CD4-positive, alpha-beta memory T cell (primary cell): ENCODE measurements around the gene DHDH. TPM values are rescaled to one million over a fixed set of nuclear protein-coding genes. Genes with fewer than 3 reads are reported as not detected.
A peak's percentile ranks its signal among the peaks of the same experiment; 100 is the strongest.
"Not testable (repeated sequence)": the region's sequence is repeated elsewhere in the genome, so short reads cannot be mapped to it uniquely, and the experiment has no call there.

Experiments
- CTCF ChIA-PET: fragments of 350-600 bp; sonication (Branson Sonifier 250); formaldehyde crosslinking; loops from one replicate; lab custom pipeline; 2021; ENCODE audit warnings: inconsistent platforms; ENCODE audit not compliant: partially characterized antibody; lab: Charles Lee
- POLR2A ChIA-PET: fragments of 350-600 bp; sonication (Branson Sonifier 250); formaldehyde crosslinking; loops from one replicate; lab custom pipeline; 2021; ENCODE audit not compliant: partially characterized antibody; lab: Charles Lee
- DNase-seq, 5 donors: peaks; one replicate each; pipeline versions ENCODE4 v3.0.0 to v3.0.0-alpha.2; 2020 to 2022; ENCODE audit warnings: mixed read lengths in 1 of 5
- H3K27ac ChIP-seq: one replicate; pipeline ENCODE4 v1.7.0; 2013; ENCODE audit warnings: low read depth, low read length
- H3K27me3 ChIP-seq: 2 replicates; pipeline ENCODE4 v1.7.0; 2013; ENCODE audit warnings: mild to moderate bottlenecking, low read length, moderate library complexity; ENCODE audit not compliant: insufficient read depth
- H3K36me3 ChIP-seq: 2 replicates; pipeline ENCODE4 v1.7.0; 2013; ENCODE audit warnings: mild to moderate bottlenecking, low read length, moderate library complexity; ENCODE audit not compliant: insufficient read depth
- H3K4me1 ChIP-seq: 2 replicates; pipeline ENCODE4 v1.7.0; 2013; ENCODE audit warnings: mild to moderate bottlenecking, low read length, moderate library complexity; ENCODE audit not compliant: insufficient read depth
- H3K4me3 ChIP-seq, 2 donors: one replicate each; pipeline ENCODE4 v1.7.0; 2013; ENCODE audit warnings: low read length in 2 of 2, mild to moderate bottlenecking in 1 of 2
- H3K9me3 ChIP-seq, 2 donors: one replicate each; pipeline ENCODE4 v1.7.0; 2013; ENCODE audit warnings: low read length in 2 of 2, control low read depth in 1 of 2; ENCODE audit not compliant: control insufficient read depth in 1 of 2
- H3K27ac Mint-ChIP-seq, 7 donors: one replicate each; pipeline ENCODE4 v1.8.0; 2020 to 2021; ENCODE audit warnings: mixed read lengths in 7 of 7, mild to moderate bottlenecking in 6 of 7, inconsistent platforms in 3 of 7, moderate library complexity in 3 of 7
- H3K27me3 Mint-ChIP-seq, 2 donors: one replicate each; pipeline ENCODE4 v1.8.0; 2020 to 2021; ENCODE audit warnings: mixed read lengths in 2 of 2
- H3K36me3 Mint-ChIP-seq, 2 donors: one replicate each; pipeline ENCODE4 v1.8.0; 2020 to 2021; ENCODE audit warnings: mixed read lengths in 2 of 2, inconsistent platforms in 1 of 2, mild to moderate bottlenecking in 1 of 2
- H3K4me1 Mint-ChIP-seq, 4 donors: one replicate each; pipeline ENCODE4 v1.8.0; 2020 to 2021; ENCODE audit warnings: mixed read lengths in 4 of 4, mild to moderate bottlenecking in 1 of 4
- H3K4me3 Mint-ChIP-seq, 8 donors: one replicate each; pipeline ENCODE4 v1.8.0; 2020 to 2021; ENCODE audit warnings: mixed read lengths in 8 of 8, mild to moderate bottlenecking in 7 of 8, moderate library complexity in 6 of 8, inconsistent platforms in 3 of 8
- H3K9me3 Mint-ChIP-seq, 8 donors: one replicate each; pipeline ENCODE4 v1.8.0; 2020 to 2021; ENCODE audit warnings: mixed read lengths in 8 of 8, mild to moderate bottlenecking in 5 of 8, inconsistent platforms in 3 of 8, moderate library complexity in 1 of 8
- intact Hi-C: fragments of 100-400 bp; cut with micrococcal nuclease; formaldehyde crosslinking; loops from one replicate; pipeline ENCODE4 v1.15.1; 2023
- polyA plus RNA-seq, 2 donors: library from polyadenylated mRNA; unstranded; fragments of 300-500 nt; fragmentation: Illumina TruSeq; gene quantifications; one replicate each; pipeline ENCODE4 v1.2.3, GENCODE V29; 2021
- total RNA-seq, 2 experiments: library from RNA; stranded (reverse); gene quantifications; one replicate each; pipeline ENCODE4 v1.2.3, GENCODE V29; 2021

The DHDH gene
- total and polyA plus RNA-seq, 4 experiments from 2014 or later = 0.60 to 1.6 (median 1.2) TPM

- Histone ChIP-seq H3K4me1 (peaks cover 17% of the 10 kb centered on the region), H3K27me3 (peaks cover 10% of the 10 kb centered on the region), H3K36me3 (no peaks in the 10 kb centered on the region), H3K9me3 (no peaks in the 10 kb centered on the region), H3K4me3 (no peak overlapping the region), H3K27ac (no peak overlapping the region)
- ChIA-PET POLR2A (interaction anchor here (0.6 to 1.8 kb wide), 6 partner anchors 14 to 755 kb away, joined by 3 to 9 read pairs (median 4); partner anchors contain the start of genes FTL, GYS1 and RUVBL2), CTCF (interaction anchor here (0.5 to 1.4 kb wide), 2 partner anchors 101 to 124 kb away, joined by 3 read pairs; no protein-coding TSS in a partner anchor)
- peaks cover 15 to 37% (median 21%) of the 10 kb centered on the region in 4 donors for H3K4me1 Mint-ChIP-seq
- no peak for DNase-seq
- intact Hi-C loops = no loop called here
- H3K4me3 Mint-ChIP-seq = peak overlapping the region in 5 of 8 donors; percentile 25 to 52 (median 48)
- H3K27me3 Mint-ChIP-seq = peaks cover 15 to 20% of the 10 kb centered on the region in 2 donors
- peaks cover 5 to 11% of the 10 kb centered on the region in 2 donors for H3K36me3 Mint-ChIP-seq
- H3K27ac Mint-ChIP-seq = peak overlapping the region in 3 of 7 donors; percentile 8 to 75 (median 42)
- H3K9me3 Mint-ChIP-seq = no peaks in the 10 kb centered on the region
These were observed 37.2 kb upstream of the DHDH start for GRCh38 chr19:48896191-48896720.

DNA sequence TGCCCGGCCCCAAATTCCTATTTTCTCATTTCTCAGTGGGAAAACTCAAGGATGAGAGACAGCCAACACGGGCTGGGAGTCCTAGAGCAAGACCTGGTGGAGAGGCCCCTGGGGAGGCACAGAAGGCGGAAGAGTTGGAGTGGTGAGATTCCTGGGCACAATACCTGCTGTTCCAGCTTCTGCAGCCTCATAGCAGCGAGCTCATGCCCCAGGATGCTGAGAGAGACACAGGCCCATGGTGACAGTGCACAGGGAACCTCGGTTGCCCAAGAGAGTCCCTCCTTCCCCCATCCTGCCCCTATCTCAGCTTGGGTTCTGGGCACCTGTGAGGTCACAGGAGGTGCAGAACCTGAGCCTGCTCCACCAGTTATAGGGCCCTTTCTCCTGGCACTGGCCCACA, 36.3 kb upstream of the DHDH start:
- H3K36me3 ChIP-seq = no peaks in the 10 kb centered on the region
- H3K4me1 Mint-ChIP-seq = peaks cover 18 to 46% (median 27%) of the 10 kb centered on the region in 4 donors
- intact Hi-C loops = no loop called here
- peaks cover 5 to 13% of the 10 kb centered on the region in 2 donors for H3K36me3 Mint-ChIP-seq
- H3K4me3 ChIP-seq = no peak overlapping the region
- H3K9me3 Mint-ChIP-seq = no peaks in the 10 kb centered on the region
- peaks cover 10% of the 10 kb centered on the region for H3K27me3 ChIP-seq
- CTCF ChIA-PET = no interaction called here
- no peaks in the 10 kb centered on the region for H3K9me3 ChIP-seq
- H3K27me3 Mint-ChIP-seq = peaks cover 12 to 13% of the 10 kb centered on the region in 2 donors
- no peak overlapping the region for H3K4me3 Mint-ChIP-seq
- DNase-seq = no peak
- POLR2A ChIA-PET = interaction anchor here (1.0 to 1.8 kb wide), 2 partner anchors 22 to 24 kb away, joined by 3 to 9 read pairs; no protein-coding TSS in a partner anchor
- no peak overlapping the region for H3K27ac ChIP-seq
- H3K4me1 ChIP-seq = peaks cover 25% of the 10 kb centered on the region
- peak overlapping the region in 4 of 7 donors; percentile 18 to 60 (median 44) for H3K27ac Mint-ChIP-seq

- Mint-ChIP-seq H3K27ac (peak overlapping the region in 5 of 7 donors; percentile 68 to 97 (median 88)), H3K4me3 (peak overlapping the region in 6 of 8 donors; percentile 12 to 98 (median 74)), H3K36me3 (peaks cover 9 to 18% of the 10 kb centered on the region in 2 donors), H3K4me1 (peaks cover 20 to 52% (median 32%) of the 10 kb centered on the region in 4 donors)
- H3K4me1 ChIP-seq = peaks cover 30% of the 10 kb centered on the region
- H3K27ac ChIP-seq, H3K9me3 ChIP-seq, H3K27me3 ChIP-seq, DNase-seq, H3K36me3 ChIP-seq, intact Hi-C loops, H3K9me3 Mint-ChIP-seq, H3K27me3 Mint-ChIP-seq: not testable (repeated sequence)
- CTCF ChIA-PET = interaction anchor here (1.2 to 3.1 kb wide), 5 partner anchors 13 to 94 kb away, joined by 3 to 17 read pairs (median 5); partner anchors contain the start of genes GYS1 and RUVBL2
- POLR2A ChIA-PET = interaction anchor here (0.6 to 4.3 kb wide), 11 partner anchors 18 to 119 kb away, joined by 3 to 78 read pairs (median 7); partner anchors contain the start of genes BAX, FTL, GYS1 and PPP1R15A
- H3K4me3 ChIP-seq = peak overlapping the region in 1 of 2 donors; percentile 73
These were observed 34.1 kb upstream of the DHDH start for GRCh38 chr19:48899386-48899749.

- Mint-ChIP-seq H3K27ac (peak within 1 kb of the TSS; percentile 88 to 97 (median 95)), H3K4me1 (peaks cover 18 to 49% (median 29%) of the 10 kb centered on the region in 4 donors), H3K4me3 (peak within 1 kb of the TSS; percentile 92 to 99 (median 98)), H3K27me3 (peaks cover under 1 to 2% of the 10 kb centered on the region in 2 donors), H3K9me3 (no peaks in the 10 kb centered on the region), H3K36me3 (peaks cover 11 to 21% of the 10 kb centered on the region in 2 donors)
- ChIA-PET POLR2A (interaction anchor here (0.6 to 4.3 kb wide), 12 partner anchors 19 to 118 kb away, joined by 3 to 78 read pairs (median 6); partner anchors contain the start of genes BAX, FTL, GYS1 and PPP1R15A), CTCF (interaction anchor here (1.2 to 3.1 kb wide), 5 partner anchors 14 to 93 kb away, joined by 3 to 17 read pairs (median 5); partner anchors contain the start of genes GYS1 and RUVBL2)
- Histone ChIP-seq H3K4me3 (peak within 1 kb of the TSS; percentile 73 to 85), H3K27ac (peak within 1 kb of the TSS; percentile 81), H3K27me3 (peaks cover 4% of the 10 kb centered on the region), H3K9me3 (no peaks in the 10 kb centered on the region), H3K36me3 (peaks cover 4% of the 10 kb centered on the region), H3K4me1 (peaks cover 30% of the 10 kb centered on the region)
- DNase-seq = peak; percentile 97 to 99 (median 97)
- intact Hi-C loops = loop anchor here (1.0 to 10.0 kb wide), 4 partner anchors 25 to 65 kb away; partner anchors contain the start of genes DHDH and FTL
These were observed 33.6 kb upstream of the DHDH start, which contains the start of gene NUCB1 for GRCh38 chr19:48899781-48900476. Gene NUCB1, plus strand, starts transcription at chr19:48900312. Its CDS starts 485 bp downstream, at chr19:48900797.

GRCh38 chr19:48900477-48901406, 32.8 kb upstream of the DHDH start:
- peaks cover 10% of the 10 kb centered on the region for H3K36me3 ChIP-seq
- Mint-ChIP-seq H3K4me1 (peaks cover 17 to 42% (median 28%) of the 10 kb centered on the region in 4 donors), H3K4me3 (peak overlapping the region; percentile 92 to 99 (median 98)), H3K9me3 (no peaks in the 10 kb centered on the region), H3K27me3 (no peaks in the 10 kb centered on the region), H3K36me3 (peaks cover 18 to 28% of the 10 kb centered on the region in 2 donors), H3K27ac (peak overlapping the region; percentile 88 to 97 (median 95))
- peak; percentile 34 to 56 (median 43) for DNase-seq
- H3K4me3 ChIP-seq = peak overlapping the region; percentile 73 to 85
- ChIA-PET POLR2A (interaction anchor here (0.7 to 4.3 kb wide), 17 partner anchors 14 to 255 kb away, joined by 3 to 78 read pairs (median 4); partner anchors contain the start of genes BAX, CA11, FTL and GYS1), CTCF (interaction anchor here (1.2 to 3.1 kb wide), 6 partner anchors 15 to 92 kb away, joined by 3 to 17 read pairs (median 5); partner anchors contain the start of genes GYS1 and RUVBL2)
- H3K9me3 ChIP-seq = no peaks in the 10 kb centered on the region
- intact Hi-C loops = loop anchor here (1.0 to 10.0 kb wide), 4 partner anchors 25 to 64 kb away; partner anchors contain the start of genes DHDH and FTL
- H3K27ac ChIP-seq = peak overlapping the region; percentile 81
- H3K27me3 ChIP-seq = no peaks in the 10 kb centered on the region
- peaks cover 26% of the 10 kb centered on the region for H3K4me1 ChIP-seq

- H3K27me3 ChIP-seq, H3K9me3 ChIP-seq, H3K27me3 Mint-ChIP-seq, H3K4me3 ChIP-seq, H3K9me3 Mint-ChIP-seq, H3K27ac ChIP-seq: not testable (repeated sequence)
- peak overlapping the region in 4 of 7 donors; percentile 0 to 19 (median 2) for H3K27ac Mint-ChIP-seq
- DNase-seq = peak in 1 of 5 donors; percentile 32
- peak overlapping the region in 3 of 8 donors; percentile 39 to 98 (median 46) for H3K4me3 Mint-ChIP-seq
- Histone ChIP-seq H3K4me1 (peaks cover 25% of the 10 kb centered on the region), H3K36me3 (peaks cover 16% of the 10 kb centered on the region)
- CTCF ChIA-PET = interaction anchor here (3.1 kb wide), 1 partner anchor 91 kb away, joined by 17 read pairs; the partner anchor contains the start of genes GYS1 and RUVBL2
- intact Hi-C loops = loop anchor here (10.0 kb wide), 1 partner anchor 47 kb away; no protein-coding TSS in a partner anchor
- peaks cover 22 to 36% of the 10 kb centered on the region in 2 donors for H3K36me3 Mint-ChIP-seq
- H3K4me1 Mint-ChIP-seq = peaks cover 16 to 35% (median 25%) of the 10 kb centered on the region in 4 donors
- POLR2A ChIA-PET = interaction anchor here (4.1 to 4.3 kb wide), 2 partner anchors 28 to 64 kb away, joined by 29 to 78 read pairs; partner anchors contain the start of genes FTL and PPP1R15A
These were observed 31.2 kb upstream of the DHDH start for GRCh38 chr19:48902291-48902690.
